ENCODE data around the gene GLMN. TPM values are rescaled to one million over a fixed set of nuclear protein-coding genes. Genes with fewer than 3 reads are reported as not detected.
"Not testable (repeated sequence)": the region's sequence is repeated elsewhere in the genome, so short reads cannot be mapped to it uniquely, and the experiment has no call there.

Gene GLMN
- total RNA-seq, 2 experiments from 2014 or later, result 17.3 to 17.8 TPM

DNA sequence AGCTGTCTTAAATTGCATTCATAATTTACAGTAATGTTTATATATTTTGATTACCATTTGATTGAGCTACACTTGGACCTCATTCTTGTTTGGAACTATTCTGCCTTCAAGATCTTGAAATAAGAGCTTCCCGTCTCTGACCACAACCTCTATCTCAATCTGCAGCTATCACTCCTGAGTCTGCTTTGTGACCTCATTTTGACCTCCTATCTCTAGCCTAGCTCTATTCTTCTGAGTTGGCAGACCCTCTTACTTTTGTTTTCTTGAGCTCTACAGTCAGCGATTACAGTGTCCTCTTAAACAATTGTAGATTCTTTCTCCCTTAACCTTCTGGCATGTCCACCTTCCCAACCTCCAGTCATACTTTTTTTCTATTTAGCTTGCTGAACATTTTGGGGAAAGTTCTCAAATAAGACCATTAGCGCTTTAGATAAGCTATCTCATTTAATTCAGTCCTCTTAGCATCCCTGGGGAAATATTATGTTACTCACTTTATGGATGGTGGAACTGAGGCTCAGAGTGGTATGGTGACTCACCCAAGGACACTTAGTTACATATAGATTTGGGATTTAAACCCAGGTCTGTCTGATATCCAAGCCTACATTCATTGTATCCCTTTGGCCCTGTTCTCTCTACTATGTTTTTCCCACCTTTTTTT is 19.2 kb upstream of the GLMN start:
- peaks cover 51% of the 10 kb centered on the region for H3K4me1 Mint-ChIP-seq
- peaks cover 30% of the 10 kb centered on the region for H3K36me3 Mint-ChIP-seq
- H3K4me3 Mint-ChIP-seq, result peak overlapping the region; percentile 75
- H3K27ac Mint-ChIP-seq, result peak overlapping the region; percentile 80
- ATAC-seq (ENCODE audit: low read depth) (peak; percentile 74), DNase-seq (no peak)
- POLR2A ChIA-PET, result interaction anchor here (0.6 to 8.0 kb wide), 8 partner anchors 8 to 166 kb away, joined by 3 to 193 read pairs (median 5); partner anchors contain the start of gene GFI1
- H3K27me3 Mint-ChIP-seq, result no peaks in the 10 kb centered on the region
- H3K9me3 Mint-ChIP-seq, result no peaks in the 10 kb centered on the region

DNA sequence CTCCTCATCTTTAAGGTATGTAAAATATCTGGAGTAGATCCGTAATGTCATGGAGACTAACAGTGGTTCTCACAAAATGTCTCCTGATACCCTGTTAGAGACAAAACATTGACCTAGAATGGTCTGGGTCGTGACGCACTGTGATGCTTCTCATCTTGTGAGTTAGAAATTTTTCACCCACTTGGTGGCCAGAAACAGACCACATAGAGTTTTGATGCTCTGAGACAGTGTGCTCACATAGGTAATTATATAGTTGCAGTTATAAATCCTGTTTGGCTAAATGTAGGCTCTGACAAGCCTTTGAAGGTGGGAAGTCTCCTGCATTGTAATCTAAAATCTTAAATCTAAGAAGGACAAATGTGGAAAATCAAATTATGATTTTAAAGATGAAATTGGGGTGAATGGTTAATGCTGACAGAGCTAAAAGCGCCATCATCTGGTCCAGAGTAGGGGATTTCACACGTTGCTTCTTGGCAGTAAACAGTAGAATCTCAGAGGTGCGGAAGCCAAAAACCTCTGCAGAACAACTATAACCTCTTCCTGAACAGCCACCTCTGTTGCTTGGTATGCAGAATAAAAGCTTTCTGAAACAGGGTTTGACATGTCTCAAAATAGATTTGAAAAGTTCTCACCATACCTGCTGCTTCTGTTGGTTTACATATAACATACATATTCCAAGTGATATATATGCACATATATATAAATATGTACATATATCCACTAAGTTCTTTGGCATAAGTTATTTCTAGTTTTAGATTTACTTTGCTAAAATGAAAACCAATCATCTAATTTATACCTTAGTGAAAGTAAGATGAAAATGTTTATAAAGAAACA is 17.2 kb upstream of the GLMN start:
- Mint-ChIP-seq H3K36me3 (peaks cover 34% of the 10 kb centered on the region), H3K4me3 (peak overlapping the region; percentile 42)
- POLR2A ChIA-PET, result interaction anchor here (0.7 to 8.0 kb wide), 15 partner anchors 8 to 646 kb away, joined by 3 to 193 read pairs (median 4); partner anchors contain the start of gene GFI1

DNA sequence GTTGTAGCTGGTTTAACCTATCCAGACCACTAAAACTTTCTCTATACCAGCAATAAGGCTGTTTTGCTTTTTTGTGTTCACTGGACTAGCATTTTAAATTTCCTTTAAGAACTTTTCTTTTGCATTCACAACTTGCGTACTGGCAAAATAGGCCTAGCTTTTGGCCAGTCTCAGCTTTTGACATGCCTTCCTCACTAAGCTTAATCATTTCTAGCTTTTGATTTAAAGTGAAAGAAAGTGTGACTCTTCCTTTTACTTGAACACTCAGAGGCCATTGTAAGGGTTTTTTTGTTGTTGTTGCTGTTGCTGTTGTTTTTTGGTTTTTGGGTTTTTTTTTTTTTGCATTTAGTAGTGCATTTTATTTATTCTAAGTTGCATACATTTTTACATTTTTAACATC is 15.2 kb upstream of the GLMN start:
- no peaks in the 10 kb centered on the region for H3K9me3 Mint-ChIP-seq
- DNase-seq (no peak), ATAC-seq (ENCODE audit: low read depth) (no peak)
- H3K27me3 Mint-ChIP-seq, result no peaks in the 10 kb centered on the region
- POLR2A ChIA-PET, result interaction anchor here (0.7 to 8.0 kb wide), 5 partner anchors 112 to 271 kb away, joined by 3 to 193 read pairs (median 4); partner anchors contain the start of gene GFI1
- peak overlapping the region; percentile 68 for H3K27ac Mint-ChIP-seq
- peaks cover 55% of the 10 kb centered on the region for H3K4me1 Mint-ChIP-seq
- H3K4me3 Mint-ChIP-seq, result peak overlapping the region; percentile 1
- H3K36me3 Mint-ChIP-seq, result peaks cover 27% of the 10 kb centered on the region

More for the DNA sequence above, 17.2 kb upstream of the GLMN start:
- H3K9me3 Mint-ChIP-seq, result no peaks in the 10 kb centered on the region
- H3K27me3 Mint-ChIP-seq, result no peaks in the 10 kb centered on the region
- ATAC-seq (ENCODE audit: low read depth) (peak; percentile 80), DNase-seq (no peak)
- peak overlapping the region; percentile 82 for H3K27ac Mint-ChIP-seq
- H3K4me1 Mint-ChIP-seq, result peaks cover 59% of the 10 kb centered on the region

DNA sequence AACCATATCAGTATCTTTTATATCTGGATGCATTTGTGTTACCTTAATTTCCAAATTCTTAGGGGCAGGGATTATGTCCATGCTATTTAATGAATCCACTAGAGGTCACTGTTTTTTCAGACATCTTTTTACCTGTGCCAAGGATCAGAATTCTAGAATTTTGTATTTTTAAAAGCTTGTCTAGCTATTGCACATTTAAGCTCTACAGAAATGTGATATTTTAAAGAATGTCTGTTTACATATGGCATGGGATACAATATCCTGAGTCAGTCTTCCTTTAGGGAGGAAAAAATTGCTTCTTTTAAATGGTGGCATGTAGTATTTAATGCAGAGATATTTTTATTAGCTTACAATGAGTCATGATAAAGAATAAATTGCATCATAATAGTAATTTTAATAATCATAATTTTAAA is 11.4 kb upstream of the GLMN start:
- H3K4me1 Mint-ChIP-seq, result peaks cover 25% of the 10 kb centered on the region
- ATAC-seq (ENCODE audit: low read depth) (peak; percentile 53), DNase-seq (no peak)
- H3K27ac Mint-ChIP-seq, result no peak overlapping the region
- H3K27me3 Mint-ChIP-seq, result no peaks in the 10 kb centered on the region
- no peaks in the 10 kb centered on the region for H3K9me3 Mint-ChIP-seq
- no peak overlapping the region for H3K4me3 Mint-ChIP-seq
- peaks cover 33% of the 10 kb centered on the region for H3K36me3 Mint-ChIP-seq
- POLR2A ChIA-PET, result interaction anchor here (0.6 to 1.8 kb wide), 6 partner anchors 56 to 290 kb away, joined by 3 to 18 read pairs (median 4); partner anchors contain the start of gene GFI1

DNA sequence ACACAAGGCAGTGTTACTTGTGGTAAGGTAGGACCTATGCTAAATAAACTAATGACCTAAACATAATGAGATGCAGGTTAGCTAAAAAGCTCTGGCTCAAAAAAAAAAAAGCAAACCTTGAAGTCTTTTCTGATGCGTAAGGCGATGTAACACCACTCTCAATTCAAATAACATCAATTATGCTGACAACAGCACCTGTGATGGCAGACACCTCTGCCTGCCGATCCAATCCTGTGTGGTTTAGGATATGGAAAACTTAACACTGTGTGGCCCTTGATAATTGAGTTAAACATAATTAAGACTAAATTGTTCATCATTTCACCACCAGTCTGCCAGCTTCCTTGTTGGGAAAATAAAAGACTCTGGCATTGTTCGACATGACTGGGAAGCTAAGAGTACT is 9.2 kb upstream of the GLMN start:
- H3K27me3 Mint-ChIP-seq, result no peaks in the 10 kb centered on the region
- peaks cover 28% of the 10 kb centered on the region for H3K36me3 Mint-ChIP-seq
- H3K27ac Mint-ChIP-seq, result no peak overlapping the region
- ATAC-seq (ENCODE audit: low read depth) (no peak), DNase-seq (no peak)
- no peaks in the 10 kb centered on the region for H3K9me3 Mint-ChIP-seq
- POLR2A ChIA-PET, result interaction anchor here (1.3 kb wide), 1 partner anchor 177 kb away, joined by 10 read pairs; no protein-coding TSS in a partner anchor
- H3K4me1 Mint-ChIP-seq, result peaks cover 13% of the 10 kb centered on the region
- no peak overlapping the region for H3K4me3 Mint-ChIP-seq

DNA sequence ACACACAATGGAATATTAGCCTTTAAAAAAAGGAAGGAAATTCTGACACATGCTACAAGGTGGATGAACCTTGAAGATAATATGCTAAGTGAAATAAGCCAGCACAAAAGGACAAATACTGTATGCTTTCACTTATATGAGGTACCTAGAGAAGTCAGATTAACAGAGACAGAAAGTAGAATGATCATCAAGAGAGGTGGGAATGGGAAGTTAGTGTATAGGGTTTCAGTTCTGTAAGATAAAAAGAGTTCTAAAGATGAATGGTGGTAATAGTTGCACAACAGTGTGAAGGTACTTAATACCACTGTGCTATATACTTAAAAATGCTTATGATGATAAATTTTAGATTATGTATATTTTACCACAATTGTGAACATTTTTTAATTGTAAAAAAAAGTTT is 7.2 kb upstream of the GLMN start:
- H3K27ac Mint-ChIP-seq, result no peak overlapping the region
- no peak overlapping the region for H3K4me3 Mint-ChIP-seq
- no peak for DNase-seq
- H3K27me3 Mint-ChIP-seq, result no peaks in the 10 kb centered on the region
- peaks cover 20% of the 10 kb centered on the region for H3K36me3 Mint-ChIP-seq
- no peak for ATAC-seq (ENCODE audit: low read depth)
- H3K9me3 Mint-ChIP-seq, result no peaks in the 10 kb centered on the region
- POLR2A ChIA-PET, result no interaction called here
- peaks cover 5% of the 10 kb centered on the region for H3K4me1 Mint-ChIP-seq

DNA sequence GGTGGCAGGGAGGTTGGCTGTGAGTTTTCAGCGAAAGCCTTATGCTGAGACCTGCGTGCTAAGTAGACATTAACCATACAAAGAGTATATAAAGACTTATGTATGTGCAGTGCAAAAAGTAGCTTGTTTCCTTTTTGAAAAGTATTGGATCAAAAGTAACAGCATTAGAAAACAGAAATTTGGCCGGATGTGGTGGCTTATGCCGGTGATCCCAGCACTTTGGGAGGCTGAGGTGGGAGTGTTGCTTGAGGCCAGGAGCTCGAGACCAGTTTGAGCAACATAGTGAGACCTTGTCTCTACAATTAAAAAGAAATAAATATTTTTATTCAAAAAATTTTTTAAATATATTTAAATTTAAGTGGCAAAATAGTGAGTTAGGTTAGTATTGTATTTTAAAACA is 2.2 kb upstream of the GLMN start:
- peak overlapping the region; percentile 25 for H3K4me3 Mint-ChIP-seq

DNA sequence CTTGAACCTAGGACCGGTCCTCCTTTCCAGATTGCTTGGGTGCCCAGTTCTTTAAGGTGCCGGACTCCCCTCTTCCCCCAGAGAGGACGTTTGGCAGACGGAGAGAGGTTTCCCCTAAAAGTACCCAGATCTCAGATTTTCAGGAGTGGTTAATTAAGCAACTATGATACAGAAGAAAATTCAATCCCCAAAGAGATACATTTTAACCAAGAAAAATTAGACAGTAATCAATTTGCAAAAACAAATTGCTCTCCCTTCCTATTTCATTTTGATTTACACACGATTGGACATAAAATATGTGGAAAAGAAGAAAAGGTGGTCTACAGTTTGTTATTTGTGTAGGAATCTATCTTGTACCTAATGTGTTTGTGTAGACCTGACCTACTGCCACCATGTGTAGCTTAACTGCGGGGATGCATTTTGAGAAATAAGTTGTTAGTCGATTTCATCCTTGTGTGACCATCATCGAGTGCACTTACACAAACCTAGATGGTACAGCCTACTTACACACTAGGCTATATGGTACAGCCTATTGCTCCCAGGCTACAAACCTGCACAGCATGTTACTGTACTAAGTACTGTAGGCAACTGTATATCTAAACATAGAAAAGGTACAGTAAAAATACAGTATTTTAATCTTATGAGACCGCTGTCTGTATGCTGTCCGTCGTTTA is 827 bp upstream of the GLMN start:
- Mint-ChIP-seq H3K4me3 (peak overlapping the region; percentile 99), H3K4me1 (peaks cover 25% of the 10 kb centered on the region), H3K27ac (peak overlapping the region; percentile 99), H3K27me3 (no peaks in the 10 kb centered on the region), H3K36me3 (peaks cover 27% of the 10 kb centered on the region), H3K9me3 (no peaks in the 10 kb centered on the region)
- ATAC-seq (ENCODE audit: low read depth), result no peak
- no peak for DNase-seq
- POLR2A ChIA-PET, result interaction anchor here (0.6 to 1.0 kb wide), 2 partner anchors 186 to 532 kb away, joined by 3 to 4 read pairs; partner anchors contain the start of gene RPL5

More for the DNA sequence above, 2.2 kb upstream of the GLMN start:
- no peak for ATAC-seq (ENCODE audit: low read depth)
- Mint-ChIP-seq H3K4me1 (peaks cover 24% of the 10 kb centered on the region), H3K27ac (no peak overlapping the region), H3K36me3 (peaks cover 25% of the 10 kb centered on the region), H3K27me3 (no peaks in the 10 kb centered on the region), H3K9me3 (no peaks in the 10 kb centered on the region)
- DNase-seq, result no peak
- POLR2A ChIA-PET, result interaction anchor here (1.3 kb wide), 1 partner anchor 182 kb away, joined by 3 read pairs; no protein-coding TSS in a partner anchor

DNA sequence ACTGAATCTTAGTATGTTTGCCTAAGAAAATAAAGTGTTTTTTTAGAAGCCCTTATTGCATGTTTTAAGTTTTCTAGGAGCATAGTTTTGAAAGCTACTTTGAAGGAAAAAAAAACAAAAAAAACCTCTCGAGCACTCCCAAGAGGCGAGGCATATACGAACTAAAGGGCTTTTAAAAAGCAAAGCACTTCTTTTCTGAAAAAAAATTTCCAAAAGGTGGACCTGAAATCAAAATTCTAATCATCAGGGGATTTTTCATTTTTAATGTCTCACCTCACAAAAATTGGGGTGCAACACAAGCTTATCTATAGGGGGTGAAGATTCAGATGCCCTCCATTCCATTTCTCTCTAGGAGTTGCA is 594 bp downstream of the GLMN start:
- POLR2A ChIA-PET, result interaction anchor here (0.6 to 1.0 kb wide), 6 partner anchors 11 to 1276 kb away, joined by 3 to 5 read pairs (median 4); partner anchors contain the start of gene ZNF644
- DNase-seq (no peak), ATAC-seq (ENCODE audit: low read depth) (no peak)
- Mint-ChIP-seq H3K4me3 (peak overlapping the region; percentile 99), H3K9me3 (no peaks in the 10 kb centered on the region), H3K36me3 (peaks cover 25% of the 10 kb centered on the region), H3K4me1 (peaks cover 28% of the 10 kb centered on the region), H3K27ac (peak overlapping the region; percentile 99), H3K27me3 (no peaks in the 10 kb centered on the region)

DNA sequence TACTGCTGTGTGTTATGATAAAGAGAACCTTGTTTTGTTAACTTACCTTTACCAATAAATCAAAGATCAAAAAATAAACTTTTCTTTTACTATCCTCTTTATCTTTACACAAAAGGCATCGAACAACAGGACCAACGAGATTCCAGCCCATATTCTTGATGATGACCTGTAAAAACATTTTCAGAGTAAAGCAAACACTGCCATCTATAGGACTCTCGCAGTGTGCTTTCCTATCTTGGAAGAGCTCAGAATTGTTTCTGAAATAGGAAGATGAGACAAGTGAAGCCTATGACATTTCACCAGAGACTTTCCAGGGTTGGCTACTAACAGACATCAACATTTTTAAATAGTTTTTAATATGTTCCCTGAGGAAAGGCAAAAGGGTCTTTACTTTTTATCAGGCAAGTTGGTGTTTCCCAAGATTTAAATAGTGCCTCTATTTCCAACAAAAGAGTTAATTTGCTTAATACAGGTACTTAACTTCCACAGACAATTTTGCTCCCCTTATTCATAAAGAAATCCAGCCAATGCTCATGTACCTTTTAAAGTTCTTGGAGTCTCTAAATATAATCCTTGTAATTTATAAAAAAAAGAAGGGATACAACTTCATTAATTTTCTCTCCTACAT is 7.3 kb downstream of the GLMN start:
- Mint-ChIP-seq H3K27me3 (no peaks in the 10 kb centered on the region), H3K9me3 (no peaks in the 10 kb centered on the region), H3K4me3 (no peak overlapping the region), H3K4me1 (peaks cover 10% of the 10 kb centered on the region), H3K27ac (no peak overlapping the region), H3K36me3 (peaks cover 33% of the 10 kb centered on the region)
- POLR2A ChIA-PET, result interaction anchor here (0.5 kb wide), 1 partner anchor 278 kb away, joined by 4 read pairs; no protein-coding TSS in a partner anchor
- ATAC-seq (ENCODE audit: low read depth), result no peak
- DNase-seq, result no peak

DNA sequence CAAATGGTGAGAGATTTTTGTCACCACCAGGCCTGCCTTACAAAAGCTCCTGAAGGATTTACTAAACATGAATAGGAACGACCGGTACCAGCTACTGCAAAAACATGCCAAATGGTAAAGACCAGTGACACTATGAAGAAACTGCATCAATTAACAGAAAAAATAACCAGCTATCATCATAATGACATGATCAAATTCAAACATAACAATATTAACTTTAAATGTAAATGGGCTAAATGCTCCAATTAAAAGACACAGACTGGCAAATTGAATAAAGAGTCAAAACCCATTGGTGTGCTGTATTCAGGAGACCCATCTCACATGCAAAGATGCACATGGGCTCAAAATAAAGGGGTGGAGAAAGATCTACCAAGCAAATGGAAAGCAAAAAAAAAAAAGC is 17.4 kb downstream of the GLMN start:
- peaks cover 13% of the 10 kb centered on the region for H3K4me1 Mint-ChIP-seq
- H3K27ac Mint-ChIP-seq; H3K27me3 Mint-ChIP-seq; POLR2A ChIA-PET; H3K9me3 Mint-ChIP-seq; ATAC-seq (ENCODE audit: low read depth); H3K4me3 Mint-ChIP-seq; DNase-seq: not testable (repeated sequence)
- peaks cover 75% of the 10 kb centered on the region for H3K36me3 Mint-ChIP-seq

DNA sequence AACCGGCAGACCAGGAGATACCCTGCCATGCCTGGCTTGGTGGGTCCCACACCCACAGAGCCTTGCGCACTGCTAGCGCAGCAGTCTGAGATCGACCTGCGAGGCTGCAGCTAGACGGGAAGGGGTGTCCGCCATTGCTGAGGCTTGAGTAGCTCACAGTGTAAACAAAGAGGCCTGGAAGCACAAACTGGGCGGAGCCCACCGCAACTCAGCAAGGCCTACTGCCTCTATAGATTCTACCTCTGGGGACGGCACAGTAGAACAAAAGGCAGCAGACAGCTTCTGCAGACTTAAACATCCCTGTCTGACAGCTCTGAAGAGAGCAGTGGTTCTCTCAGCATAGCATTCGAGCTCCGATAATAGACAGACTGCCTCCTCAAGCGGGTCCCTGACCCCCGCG is 19.0 kb downstream of the GLMN start:
- POLR2A ChIA-PET, result interaction anchor here (0.7 kb wide), 1 partner anchor 202 kb away, joined by 4 read pairs; no protein-coding TSS in a partner anchor

More for the DNA sequence above, 19.0 kb downstream of the GLMN start:
- H3K4me1 Mint-ChIP-seq, result peaks cover 16% of the 10 kb centered on the region
- not testable (repeated sequence) for H3K27me3 Mint-ChIP-seq; DNase-seq; ATAC-seq (ENCODE audit: low read depth); H3K27ac Mint-ChIP-seq; H3K4me3 Mint-ChIP-seq; H3K9me3 Mint-ChIP-seq
- H3K36me3 Mint-ChIP-seq, result peaks cover 72% of the 10 kb centered on the region

Measured in activated naive CD8-positive, alpha-beta T cell treated with anti-CD3 and anti-CD28 coated beads, Interleukin-2, amount 10 ng/mL, durations not matched to agents 7 days and 5 days (primary cell).